Brain microvascular endothelial cell (primary cell): Measurements from ENCODE around the gene FXN.

Source experiments
- DNase-seq: peaks from one replicate; pipeline ENCODE4 v3.0.0-alpha.2; 2020
- H3K27ac ChIP-seq: fragments of 250-450 bp; sonication (Bioruptor Pico); 2 replicates; pipeline ENCODE4 v1.5.1; 2020; ENCODE audit warnings: mild to moderate bottlenecking, moderate library complexity
- H3K27me3 ChIP-seq: fragments of 250-450 bp; sonication (Bioruptor Pico); replicated peaks from 2 replicates; pipeline ENCODE4 v1.5.1; 2020; ENCODE audit warnings: mild to moderate bottlenecking
- H3K36me3 ChIP-seq: fragments of 250-450 bp; sonication (Bioruptor Pico); replicated peaks from 2 replicates; pipeline ENCODE4 v1.5.1; 2020; ENCODE audit warnings: mild to moderate bottlenecking
- H3K4me3 ChIP-seq: 2 replicates; pipeline ENCODE4 v1.5.1; 2011; ENCODE audit warnings: low read depth, mild to moderate bottlenecking, control low read depth, low read length, moderate library complexity
- CTCF ChIP-seq: IDR thresholded peaks from 2 replicates; pipeline ENCODE4 v1.5.1; 2011; ENCODE audit warnings: low read depth, mild to moderate bottlenecking, moderate library complexity, low read length, control low read depth, inconsistent platforms; ENCODE audit errors: missing control alignments
- in situ Hi-C: cut with HindIII; loops from 2 replicates; pipeline ENCODE4 v1.10.0; 2017; ENCODE audit warnings: low sequenced_read_pairs, low pct_ligation_motif_present

The FXN gene

GRCh38 chr9:69027355-69028097 is 8.0 kb upstream of the FXN start:
- peak; percentile 85 for TF ChIP-seq CTCF
- peak; percentile 56 for DNase-seq
- Histone ChIP-seq H3K27ac (no peak overlapping the region), H3K27me3 (no peaks in the 10 kb centered on the region), H3K4me3 (no peak overlapping the region), H3K36me3 (no peaks in the 10 kb centered on the region)
- in situ Hi-C loops = no loop called here

GRCh38 chr9:69028754-69029153 is 6.8 kb upstream of the FXN start:
- Histone ChIP-seq H3K27ac (no peak overlapping the region), H3K4me3 (no peak overlapping the region), H3K27me3 (no peaks in the 10 kb centered on the region), H3K36me3 (no peaks in the 10 kb centered on the region)
- no peak for TF ChIP-seq CTCF
- no peak for DNase-seq
- in situ Hi-C loops = no loop called here

GRCh38 chr9:69029535-69029934 is 6.0 kb upstream of the FXN start:
- Histone ChIP-seq H3K27me3 (no peaks in the 10 kb centered on the region), H3K27ac (no peak overlapping the region), H3K4me3 (no peak overlapping the region), H3K36me3 (no peaks in the 10 kb centered on the region)
- TF ChIP-seq CTCF = no peak
- DNase-seq = no peak
- in situ Hi-C loops = no loop called here

- Histone ChIP-seq H3K27ac (no peak overlapping the region), H3K27me3 (no peaks in the 10 kb centered on the region), H3K4me3 (no peak overlapping the region), H3K36me3 (no peaks in the 10 kb centered on the region)
- no peak for TF ChIP-seq CTCF
- in situ Hi-C loops = no loop called here
- no peak for DNase-seq
These were observed 4.5 kb upstream of the FXN start for GRCh38 chr9:69030851-69031645.

GRCh38 chr9:69034071-69034470 is 1.5 kb upstream of the FXN start:
- Histone ChIP-seq H3K27ac (no peak overlapping the region), H3K36me3 (no peaks in the 10 kb centered on the region), H3K27me3 (no peaks in the 10 kb centered on the region), H3K4me3 (no peak overlapping the region)
- in situ Hi-C loops = no loop called here
- DNase-seq = no peak
- TF ChIP-seq CTCF = no peak
